HG03175 (cell line): ENCODE measurements around the gene STK32A.
"Not testable (repeated sequence)": the region's sequence is repeated elsewhere in the genome, so short reads cannot be mapped to it uniquely, and the experiment has no call there.

ENCODE experiments used
- ATAC-seq: cut with Tn5 transposase; IDR thresholded peaks from one replicate; pipeline ENCODE4 v1.9.1; 2021; ENCODE audit warnings: mild to moderate bottlenecking, moderate library complexity; ENCODE audit not compliant: unreplicated experiment

Gene STK32A

GRCh38 chr5:147234825-147235635 is at the start of gene STK32A:
Gene STK32A, plus strand, starts transcription at chr5:147235026. Its CDS starts 4,609 bp downstream, at chr5:147239635.
- no peak for ATAC-seq

GRCh38 chr5:147187099-147187540 is 47.7 kb upstream of the STK32A start:
- no peak for ATAC-seq

- peak; percentile 90 for ATAC-seq
Observed at GRCh38 chr5:147188200-147189108, 46.4 kb upstream of the STK32A start.

- peak; percentile 13 for ATAC-seq
Observed at GRCh38 chr5:147189109-147189424, 45.8 kb upstream of the STK32A start.

GRCh38 chr5:147190331-147190730 is 44.5 kb upstream of the STK32A start:
- ATAC-seq, result no peak

GRCh38 chr5:147193123-147193522 is 41.7 kb upstream of the STK32A start:
- ATAC-seq, result no peak

- ATAC-seq, result no peak
Observed at GRCh38 chr5:147200004-147200403, 34.8 kb upstream of the STK32A start.

DNA sequence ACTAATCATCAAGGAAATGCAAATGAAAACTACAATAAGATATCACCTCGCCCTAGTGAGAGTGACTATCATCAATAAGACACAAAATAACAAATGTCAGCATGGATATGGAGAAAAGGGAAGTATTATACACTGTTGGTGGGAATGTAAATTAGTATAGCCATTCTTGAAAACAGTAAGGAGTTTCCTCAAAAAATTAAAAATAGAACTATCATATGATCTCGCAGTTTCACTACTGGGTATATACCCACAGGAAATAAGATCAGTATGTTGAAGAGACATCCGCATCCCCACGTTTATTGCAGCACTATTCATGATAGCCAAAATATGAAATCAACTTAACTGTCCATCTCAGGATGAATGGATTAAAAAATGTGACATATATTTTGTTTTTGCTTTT is 31.6 kb upstream of the STK32A start:
- no peak for ATAC-seq

GRCh38 chr5:147204576-147204975 is 30.2 kb upstream of the STK32A start:
- no peak for ATAC-seq

- no peak for ATAC-seq
Observed at GRCh38 chr5:147208134-147208533, 26.7 kb upstream of the STK32A start.

GRCh38 chr5:147216552-147217154 is 18.2 kb upstream of the STK32A start:
- ATAC-seq, result no peak

GRCh38 chr5:147223343-147223742 is 11.5 kb upstream of the STK32A start:
- ATAC-seq, result no peak

DNA sequence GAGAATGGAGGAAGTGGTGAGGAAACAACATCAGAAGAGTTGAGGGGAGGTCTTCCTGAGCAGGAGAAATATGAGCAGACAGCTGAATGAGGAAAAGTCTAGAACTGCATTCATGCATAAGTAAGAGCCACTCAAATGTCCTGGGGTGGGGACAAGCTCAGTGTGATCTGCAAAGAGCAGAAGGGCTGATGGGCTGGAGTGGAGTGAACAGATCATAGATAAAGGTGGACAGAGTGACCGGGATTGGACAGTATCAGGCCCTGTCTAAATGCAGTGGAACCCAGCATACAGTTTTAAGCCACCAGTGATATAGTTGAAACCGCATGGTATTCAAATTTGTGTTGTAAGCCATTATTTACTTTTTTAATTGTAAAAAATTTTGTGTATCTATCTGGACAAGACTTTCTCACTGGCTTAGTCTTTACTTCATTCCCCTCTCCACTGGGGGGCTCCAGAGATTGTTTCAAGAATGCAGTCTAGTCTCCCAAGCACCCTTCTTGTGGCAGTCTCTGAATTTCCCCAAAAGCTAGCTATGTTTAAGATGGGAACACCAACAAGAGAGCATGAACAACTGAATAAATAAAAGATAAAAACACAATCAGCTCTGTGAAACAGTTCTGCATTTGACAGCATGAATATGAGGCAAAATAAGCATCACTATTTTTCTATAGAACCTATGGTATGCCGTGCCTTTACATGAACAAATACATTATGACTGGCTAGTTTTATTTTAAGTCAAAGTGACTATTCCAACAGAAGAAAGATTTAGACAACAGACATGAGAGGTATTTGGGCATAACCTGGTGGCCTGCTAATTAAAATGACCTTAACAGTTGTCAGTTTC is 10.7 kb upstream of the STK32A start:
- peak; percentile 64 for ATAC-seq

DNA sequence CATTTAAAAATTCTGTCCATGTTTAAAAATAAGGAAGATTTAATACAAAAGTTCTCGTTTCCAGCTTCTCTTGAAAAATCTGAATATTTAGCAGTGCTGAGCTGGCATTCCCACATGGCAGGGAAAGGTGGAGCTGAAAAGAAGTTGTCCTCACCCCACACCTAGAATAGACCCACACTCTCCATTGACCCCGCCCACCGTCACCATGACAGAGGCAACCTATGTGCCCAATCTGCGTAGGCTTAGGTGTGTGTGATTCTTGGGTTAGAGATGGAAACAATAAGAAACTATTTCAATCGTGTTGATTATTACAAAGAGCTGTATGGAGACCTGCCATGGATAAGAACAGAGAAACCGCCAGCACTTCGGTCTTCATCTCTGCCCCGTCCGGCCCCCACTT is 8.9 kb upstream of the STK32A start:
- ATAC-seq, result no peak

DNA sequence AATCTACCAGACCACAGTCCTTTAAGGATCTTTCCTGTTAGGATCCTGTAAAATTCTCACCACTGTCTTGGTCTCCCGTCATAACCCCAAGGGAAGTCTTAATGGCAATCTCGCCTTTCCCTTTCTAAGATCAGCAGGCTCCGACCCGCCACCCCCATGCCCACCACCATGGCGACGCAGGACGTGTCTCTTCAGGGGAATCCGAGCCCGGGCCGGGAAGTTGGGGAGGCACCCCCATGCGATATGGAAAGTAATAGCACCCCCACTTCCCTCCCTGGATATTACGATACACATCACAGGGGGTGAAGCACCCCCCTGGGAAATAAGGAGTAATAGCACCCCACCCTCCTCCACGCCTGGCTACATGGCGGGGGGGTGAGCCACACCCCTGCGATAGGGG is 8.3 kb upstream of the STK32A start:
- ATAC-seq, result no peak

DNA sequence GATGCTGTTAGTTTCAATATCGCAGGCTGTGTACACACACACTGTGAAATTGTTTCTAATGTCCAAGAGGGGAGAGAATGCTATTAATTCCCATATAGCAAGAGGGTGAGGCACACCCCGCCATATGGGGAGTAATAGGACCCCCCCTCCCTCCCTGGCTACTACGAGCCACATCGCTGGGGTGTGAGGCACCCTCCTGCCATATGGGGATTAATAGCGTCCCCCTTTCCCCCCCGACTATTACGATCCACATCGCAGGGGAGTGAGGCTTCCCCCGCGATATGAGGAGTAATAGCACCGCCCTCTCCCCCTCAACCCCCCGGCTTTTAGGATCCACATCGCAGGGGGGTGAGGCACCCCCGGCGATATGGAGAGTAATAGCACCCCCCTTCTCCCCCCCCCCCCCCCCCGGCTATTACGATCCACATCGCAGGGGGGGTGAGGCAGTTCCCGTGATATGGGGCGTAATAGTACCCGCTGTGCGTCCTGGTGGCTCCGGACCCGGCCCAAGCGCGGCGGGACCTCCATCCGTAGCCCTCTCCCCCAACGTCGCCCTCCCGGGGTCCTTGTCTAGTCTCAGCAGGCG is 494 bp upstream of the STK32A start:
- ATAC-seq, result no peak

DNA sequence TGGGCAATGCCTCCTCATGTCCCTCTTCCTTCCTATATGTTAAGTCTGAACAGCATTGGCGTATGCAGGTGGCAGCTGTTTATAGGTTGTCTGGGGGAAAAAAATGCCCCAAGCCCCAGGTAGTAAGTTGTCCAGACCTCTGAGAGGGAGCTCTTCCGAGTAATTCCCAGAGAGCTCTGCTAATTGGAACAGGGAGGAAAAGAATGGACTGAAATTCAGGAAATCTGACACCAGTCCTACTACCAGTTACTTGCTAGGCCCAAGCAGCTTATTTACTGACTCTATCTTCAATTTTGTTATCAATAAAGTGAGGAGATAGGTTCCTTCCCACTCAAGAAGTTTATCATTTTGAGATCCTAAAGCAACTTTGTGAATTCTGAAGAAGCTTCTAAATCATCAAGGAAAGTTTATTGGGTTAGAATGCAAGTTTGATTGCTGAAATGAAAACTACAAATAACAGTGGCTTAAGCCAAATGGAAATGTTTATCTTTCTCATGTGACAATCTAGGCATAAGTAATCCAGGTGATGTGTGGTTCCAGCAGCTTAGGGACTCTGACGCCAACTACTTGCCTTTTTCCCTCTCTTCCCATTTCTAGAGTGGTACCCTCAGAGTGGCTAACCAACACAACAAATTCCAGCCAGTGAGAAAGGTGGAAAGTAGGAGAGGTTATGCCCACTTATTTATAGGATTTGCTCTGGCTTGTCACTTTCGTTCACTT is 5.6 kb downstream of the STK32A start:
- no peak for ATAC-seq

DNA sequence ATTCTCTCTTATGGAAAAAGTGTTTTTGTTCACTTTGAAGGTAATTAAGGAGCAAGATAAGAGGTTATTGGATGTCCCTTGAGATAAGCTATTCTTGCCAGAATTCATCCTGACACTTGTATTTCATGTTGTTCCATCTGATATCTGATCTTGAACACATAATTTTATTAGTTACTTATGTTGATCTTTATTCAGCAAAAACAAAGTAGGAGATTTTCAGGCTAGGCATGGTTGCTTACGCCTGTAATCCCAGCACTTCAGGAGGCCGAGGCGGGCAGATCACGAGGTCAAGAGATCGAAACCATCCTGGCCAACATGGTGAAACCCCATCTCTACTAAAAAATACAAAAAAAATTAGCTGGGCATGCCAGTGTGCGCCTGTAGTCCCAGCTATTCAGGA is 8.4 kb downstream of the STK32A start:
- not testable (repeated sequence) for ATAC-seq

- ATAC-seq, result no peak
Observed at GRCh38 chr5:147245381-147246165, 10.7 kb downstream of the STK32A start.
